CD4-positive, alpha-beta T cell treated with Interleukin-15 for 4 hours (primary cell): ENCODE measurements around the gene DSCAML1.
"Not testable (repeated sequence)": the region's sequence is repeated elsewhere in the genome, so short reads cannot be mapped to it uniquely, and the experiment has no call there.

ENCODE experiments used
- DNase-seq: peaks from one replicate; pipeline ENCODE4 v3.0.0-alpha.2; 2020; ENCODE audit warnings: low spot score

The DSCAML1 gene

GRCh38 chr11:117405898-117406297 lies 391.1 kb downstream of the DSCAML1 start:
- not testable (repeated sequence) for DNase-seq

- DNase-seq = not testable (repeated sequence)
These were observed 397.7 kb downstream of the DSCAML1 start for GRCh38 chr11:117399100-117399840.

DNA sequence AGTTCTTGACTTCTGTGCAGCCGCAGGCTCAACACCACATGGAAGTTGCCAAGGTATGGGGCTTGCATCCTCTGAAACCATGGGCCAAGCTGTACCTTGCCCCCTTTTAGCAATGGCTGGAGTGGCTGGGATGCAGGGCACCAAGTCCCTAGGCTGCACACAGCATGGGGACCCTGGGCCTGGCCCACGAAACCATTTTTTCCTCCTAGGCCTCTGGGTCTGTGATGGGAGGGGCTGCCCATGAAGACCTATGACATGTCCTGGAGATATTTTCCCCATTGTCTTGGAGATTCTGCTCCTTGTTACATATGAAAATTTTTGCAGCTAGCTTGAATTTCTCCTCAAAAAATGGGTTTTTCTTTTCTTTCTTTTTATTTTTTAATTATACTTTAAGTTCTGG lies 398.4 kb downstream of the DSCAML1 start:
- not testable (repeated sequence) for DNase-seq

GRCh38 chr11:117396970-117397369 lies 400.0 kb downstream of the DSCAML1 start:
- no peak for DNase-seq

DNA sequence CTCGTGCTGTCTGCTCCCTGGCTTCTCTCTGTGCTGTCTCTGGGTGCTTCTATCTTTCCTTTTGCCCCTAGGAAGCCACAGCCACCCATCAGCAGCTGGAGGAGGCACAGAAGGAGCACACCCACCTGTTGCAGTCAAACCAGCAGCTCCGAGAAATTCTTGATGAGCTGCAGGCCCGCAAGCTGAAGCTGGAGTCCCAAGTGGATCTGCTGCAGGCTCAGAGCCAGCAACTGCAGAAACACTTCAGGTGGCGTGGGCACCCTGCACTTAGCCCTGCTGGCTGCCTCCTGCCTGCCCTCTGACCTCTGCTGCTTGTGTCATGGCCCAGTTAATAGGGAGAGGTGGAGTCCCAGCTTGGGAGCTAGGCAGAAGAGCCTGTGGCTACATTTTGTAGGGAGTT lies 401.5 kb downstream of the DSCAML1 start:
- DNase-seq = no peak

- DNase-seq = no peak
These were observed 402.6 kb downstream of the DSCAML1 start for GRCh38 chr11:117394221-117394925.

- DNase-seq = no peak
These were observed 404.0 kb downstream of the DSCAML1 start for GRCh38 chr11:117392979-117393378.

- no peak for DNase-seq
These were observed 404.9 kb downstream of the DSCAML1 start for GRCh38 chr11:117392001-117392690.

DNA sequence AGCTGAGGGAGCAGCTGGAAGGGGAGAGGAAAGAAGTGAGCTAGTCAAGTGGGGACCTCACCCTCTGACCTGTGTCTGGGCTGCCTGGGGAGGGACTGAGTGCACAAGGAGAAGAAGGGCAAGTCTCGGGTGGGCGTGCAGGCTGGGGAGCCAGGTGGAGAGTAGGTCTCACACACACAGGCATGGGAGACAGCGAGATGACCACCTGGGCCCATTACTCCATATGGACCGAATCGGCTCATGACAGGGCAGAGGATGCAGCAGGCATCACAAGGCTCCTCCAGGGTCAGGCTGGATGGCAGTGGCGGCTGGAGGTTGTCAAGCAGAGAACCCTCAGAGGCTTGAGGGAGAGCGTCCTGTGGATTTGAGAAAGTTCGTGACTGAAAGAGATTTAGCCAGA lies 405.8 kb downstream of the DSCAML1 start:
- DNase-seq = no peak

DNA sequence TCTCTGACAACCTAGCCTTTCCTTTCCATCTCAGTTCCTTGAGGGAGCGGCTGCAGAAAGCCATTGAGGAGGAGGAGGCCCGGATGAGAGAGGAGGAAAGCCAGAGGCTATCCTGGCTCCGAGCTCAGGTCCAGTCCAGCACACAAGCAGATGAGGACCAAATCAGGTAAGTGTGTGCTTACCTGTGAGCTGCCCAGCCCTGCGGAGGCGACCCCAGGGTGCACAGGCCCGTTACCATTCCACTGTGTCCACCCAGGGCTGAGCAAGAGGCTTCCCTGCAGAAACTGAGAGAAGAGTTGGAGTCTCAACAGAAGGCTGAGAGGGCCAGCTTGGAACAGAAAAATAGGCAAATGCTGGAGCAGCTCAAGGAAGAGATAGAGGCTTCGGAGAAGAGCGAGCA lies 406.3 kb downstream of the DSCAML1 start:
- DNase-seq = no peak

GRCh38 chr11:117387992-117388755 lies 408.8 kb downstream of the DSCAML1 start:
- DNase-seq = no peak

DNA sequence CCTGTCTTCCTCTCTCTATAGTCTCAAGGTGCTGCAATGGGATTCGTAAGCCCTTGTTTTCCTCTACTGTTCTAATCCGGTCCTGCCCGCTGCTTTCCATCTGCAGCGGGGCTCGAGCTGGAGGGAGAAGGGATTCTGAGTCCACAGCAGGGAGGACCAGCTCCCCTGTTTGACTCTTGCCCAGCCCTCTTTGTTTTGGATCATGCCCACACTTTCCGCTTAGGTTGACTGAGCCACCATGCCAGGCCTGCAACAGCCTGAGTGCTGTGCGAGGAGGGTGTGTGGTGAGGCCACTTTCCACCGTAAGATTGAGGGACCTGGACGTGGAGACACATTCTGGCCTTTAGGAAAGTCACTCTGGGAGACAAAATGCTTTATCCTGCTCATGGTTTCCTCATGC lies 411.1 kb downstream of the DSCAML1 start:
- DNase-seq = no peak

- no peak for DNase-seq
These were observed 411.5 kb downstream of the DSCAML1 start for GRCh38 chr11:117385471-117385870.

- DNase-seq = no peak
These were observed 413.0 kb downstream of the DSCAML1 start for GRCh38 chr11:117384045-117384444.

GRCh38 chr11:117382746-117383145 lies 414.3 kb downstream of the DSCAML1 start:
- no peak for DNase-seq

DNA sequence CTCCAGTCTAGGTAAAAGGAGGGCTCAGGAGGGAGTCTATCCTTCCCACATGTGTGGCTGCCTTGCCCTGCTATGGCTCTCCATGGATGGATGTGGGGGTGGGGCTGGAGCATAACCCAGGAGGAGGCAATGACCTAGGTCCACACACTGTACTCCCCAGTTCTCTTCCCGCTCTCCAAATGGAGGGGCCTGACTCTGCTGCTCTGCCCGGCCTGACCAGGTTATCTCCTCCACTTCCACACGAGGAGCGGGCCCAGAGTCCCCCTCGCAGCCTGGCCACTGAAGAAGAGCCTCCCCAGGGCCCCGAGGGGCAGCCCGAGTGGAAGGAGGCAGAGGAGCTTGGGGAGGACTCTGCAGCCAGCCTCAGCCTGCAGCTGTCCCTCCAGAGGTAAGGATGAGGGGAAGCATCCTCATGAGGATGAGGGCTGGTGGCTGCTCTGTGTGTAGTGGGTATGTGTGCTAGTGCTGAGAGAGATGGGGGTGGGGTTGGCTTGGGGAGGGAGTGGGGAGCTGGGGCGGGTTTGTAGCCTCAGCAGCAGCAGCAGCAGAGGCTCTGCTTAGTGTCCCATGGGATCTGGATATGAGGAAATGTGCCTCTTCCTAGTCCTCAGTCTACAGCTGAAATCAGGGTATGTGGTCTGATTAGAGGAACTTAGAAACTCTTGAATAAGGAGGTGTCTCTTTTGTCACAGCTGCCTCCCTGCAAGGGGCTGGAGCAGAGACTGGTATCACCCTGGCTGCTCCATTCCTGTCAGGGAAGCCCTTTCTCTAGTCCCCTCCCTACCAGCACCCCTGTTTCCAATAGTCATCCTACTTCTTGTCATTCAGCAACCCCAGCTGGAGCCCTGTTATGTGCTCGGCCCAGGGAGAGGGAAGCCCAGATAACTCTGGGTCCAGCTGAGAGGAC lies 415.3 kb downstream of the DSCAML1 start:
- no peak for DNase-seq

GRCh38 chr11:117380676-117381075 lies 416.3 kb downstream of the DSCAML1 start:
- DNase-seq = no peak

DNA sequence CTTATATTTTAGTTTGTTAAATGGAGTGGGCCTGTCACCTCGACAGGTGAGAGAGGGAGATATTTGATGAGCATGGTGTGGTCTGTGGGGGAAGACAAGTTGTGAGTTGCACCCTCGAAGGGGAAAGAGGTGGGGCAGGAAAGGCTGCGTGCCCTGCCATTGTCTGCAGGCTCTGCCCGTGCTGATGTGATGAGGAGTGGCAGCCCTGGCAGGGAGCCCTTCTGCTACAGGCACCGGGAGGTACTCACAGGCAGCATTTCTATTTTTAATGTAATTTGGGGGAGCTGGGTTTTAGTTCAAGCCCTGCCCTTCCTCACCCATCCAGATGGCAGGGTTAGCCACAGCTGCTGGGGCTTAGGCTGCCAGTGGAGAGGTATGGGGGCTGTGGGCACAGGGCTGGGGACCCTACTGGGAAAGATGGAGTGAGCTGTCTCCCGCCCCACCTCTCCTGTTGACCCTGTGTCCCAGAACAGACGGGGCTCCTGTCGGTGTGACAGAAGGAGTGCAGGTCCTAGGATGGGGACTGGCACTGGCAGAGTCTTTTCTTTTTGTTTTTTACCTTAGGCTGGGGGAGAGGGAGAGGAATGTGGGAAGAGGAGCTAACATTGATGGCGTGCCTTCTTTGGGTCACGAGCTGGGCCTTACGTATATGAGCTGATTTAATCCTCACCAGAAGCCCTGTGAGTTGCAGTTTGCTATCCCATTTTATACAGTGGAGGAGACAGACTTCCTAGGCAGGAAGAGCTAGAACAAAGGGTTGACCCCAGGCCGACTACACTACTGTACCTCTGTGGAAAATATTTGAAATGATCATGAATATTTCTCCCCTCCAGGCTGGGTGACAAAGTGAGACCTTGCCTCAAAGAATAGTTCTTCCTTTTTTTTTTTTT lies 417.8 kb downstream of the DSCAML1 start:
- DNase-seq = no peak
